Stimulated activated CD4-positive, alpha-beta T cell treated with anti-CD3 and anti-CD28 coated beads, Interleukin-12 subunit alpha, Interleukin-12 subunit beta, amount 100 ng/mL, for 24 hours (primary cell): ENCODE data around the gene MTUS2.

Experiments used
- DNase-seq, 2 experiments: peaks; one replicate each; pipeline ENCODE4 v3.0.0-alpha.2; 2020; ENCODE audit warnings: low read depth in 2 of 2

The MTUS2 gene

DNA sequence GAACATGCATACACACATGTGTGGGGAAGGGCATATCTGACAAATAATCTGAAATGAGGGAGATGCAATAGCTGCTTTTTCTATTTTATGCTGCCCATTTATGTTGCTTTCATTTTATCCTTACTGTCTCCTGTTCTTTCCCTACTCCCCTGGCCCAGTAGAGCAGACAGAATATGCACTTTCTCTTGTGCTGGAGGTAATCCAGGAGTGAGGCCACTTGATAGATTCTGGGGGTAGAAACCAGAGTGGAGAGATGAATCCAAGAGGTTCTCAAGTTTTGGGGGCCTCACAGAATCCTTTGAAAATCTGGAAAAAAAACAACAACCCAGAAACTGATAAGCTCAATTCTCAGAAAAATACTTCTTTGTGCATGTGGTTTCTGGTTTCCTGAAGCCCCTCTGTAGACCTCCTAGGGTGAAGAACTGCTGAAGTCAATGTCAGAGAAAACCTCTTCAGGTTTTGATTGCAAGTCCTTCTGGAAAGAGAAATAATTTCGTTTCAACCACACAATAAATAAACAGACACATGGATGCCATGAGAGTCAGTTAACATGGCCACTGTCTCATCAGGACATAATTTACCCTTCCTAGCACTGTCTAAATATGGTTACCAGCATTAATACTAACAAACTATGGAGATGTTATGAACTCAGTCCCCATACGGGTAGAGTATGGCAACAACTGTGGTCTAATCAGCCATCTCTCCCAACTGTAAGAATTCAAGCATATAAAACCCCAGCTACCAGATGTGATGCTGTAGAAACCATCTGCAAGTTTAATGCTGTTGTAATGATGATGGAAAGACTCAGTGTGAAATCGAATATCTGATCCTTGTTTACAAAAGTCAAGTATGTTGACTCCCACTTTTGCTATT is 419.8 kb downstream of the MTUS2 start:
- DNase-seq, result no peak

DNA sequence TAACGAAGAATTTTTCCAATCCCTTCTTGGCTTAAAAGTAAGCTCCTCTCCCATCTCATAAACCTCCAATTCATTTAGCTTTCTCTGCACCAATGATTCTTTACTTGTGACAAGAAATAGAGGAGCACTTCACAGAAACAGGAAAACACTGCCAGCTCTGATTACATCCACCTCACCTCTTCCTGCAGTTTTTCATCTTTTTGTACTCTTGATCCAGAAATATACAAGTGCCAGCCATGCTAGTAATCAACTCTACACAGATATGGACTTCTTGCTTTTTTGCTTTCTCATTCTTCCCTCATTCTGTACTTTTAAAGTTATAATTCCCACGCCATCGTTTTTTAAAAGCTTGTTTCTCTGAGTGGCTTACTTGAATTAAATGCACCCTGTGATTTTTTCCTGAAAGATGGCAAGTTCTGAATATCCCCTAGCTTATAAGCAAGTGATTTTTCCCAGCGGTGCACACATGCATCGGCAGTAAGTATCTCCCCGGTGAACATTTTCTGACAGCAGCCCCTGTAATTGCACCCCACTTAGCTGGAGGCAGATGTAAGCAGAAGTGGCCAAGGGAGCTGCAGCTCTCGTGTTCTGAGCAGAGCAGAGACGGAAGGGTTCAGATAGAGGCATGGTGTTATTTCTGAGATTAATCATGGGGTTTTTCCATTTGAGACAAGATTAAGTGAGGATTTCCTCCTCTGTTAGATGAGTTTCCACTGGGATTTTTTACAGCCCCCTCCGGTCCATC is 434.7 kb downstream of the MTUS2 start:
- no peak for DNase-seq

DNA sequence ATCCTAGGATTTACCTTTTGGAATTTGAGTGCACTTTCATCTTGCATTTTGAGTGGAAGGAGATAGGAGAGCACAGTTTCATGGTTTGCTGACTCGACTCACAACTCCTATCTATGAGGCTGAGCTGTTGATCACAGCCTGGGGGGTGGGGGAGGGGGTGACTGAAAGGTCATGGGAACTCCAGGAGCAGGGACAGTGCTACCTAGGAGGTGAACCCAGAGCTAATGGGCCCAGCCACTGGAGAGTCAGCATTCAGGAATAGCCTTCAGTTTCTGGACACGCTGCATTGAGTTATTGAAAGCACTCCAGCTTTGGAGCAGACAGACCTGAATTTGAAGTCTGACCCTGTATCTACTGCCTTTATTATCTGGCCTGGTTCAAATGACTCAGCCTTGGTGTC is 435.4 kb downstream of the MTUS2 start:
- DNase-seq, result no peak

DNA sequence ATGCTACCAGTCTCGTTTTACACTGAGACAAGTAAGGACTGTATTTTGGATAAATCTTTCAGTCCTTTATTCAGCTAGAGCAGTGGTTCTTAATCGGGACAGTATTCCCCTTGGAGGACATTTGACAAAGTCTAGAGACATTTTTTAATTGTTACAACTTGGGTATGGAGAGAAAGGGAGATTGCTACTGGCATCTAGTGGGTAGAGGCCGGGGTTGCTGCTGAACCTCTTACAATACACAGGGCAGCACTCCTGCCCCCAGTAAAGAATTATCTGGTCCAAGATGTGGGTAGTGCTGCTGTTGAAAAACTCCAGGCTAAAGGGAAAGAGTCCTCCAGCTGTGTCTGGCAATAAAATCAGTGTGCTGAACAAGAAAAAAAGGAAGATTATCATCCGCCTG is 440.5 kb downstream of the MTUS2 start:
- no peak for DNase-seq

DNA sequence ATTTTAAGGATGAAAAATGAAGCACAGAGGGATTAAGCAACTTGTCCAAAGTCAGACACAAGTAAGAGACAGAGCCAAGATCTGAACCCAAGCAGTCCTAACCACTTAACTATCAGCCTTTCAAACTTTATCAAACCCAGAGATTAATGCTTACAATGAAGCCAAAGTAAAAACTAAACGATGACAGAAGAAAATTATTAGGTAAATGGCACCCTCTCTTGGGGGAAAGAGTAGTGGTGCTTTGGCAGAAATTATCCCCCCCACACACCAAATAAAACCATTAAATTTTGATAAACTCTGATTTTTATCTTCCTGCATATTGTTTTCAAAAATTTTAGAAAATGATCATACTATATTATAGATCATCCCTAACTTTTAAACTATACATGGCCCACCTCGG is 446.1 kb downstream of the MTUS2 start:
- DNase-seq, result no peak

DNA sequence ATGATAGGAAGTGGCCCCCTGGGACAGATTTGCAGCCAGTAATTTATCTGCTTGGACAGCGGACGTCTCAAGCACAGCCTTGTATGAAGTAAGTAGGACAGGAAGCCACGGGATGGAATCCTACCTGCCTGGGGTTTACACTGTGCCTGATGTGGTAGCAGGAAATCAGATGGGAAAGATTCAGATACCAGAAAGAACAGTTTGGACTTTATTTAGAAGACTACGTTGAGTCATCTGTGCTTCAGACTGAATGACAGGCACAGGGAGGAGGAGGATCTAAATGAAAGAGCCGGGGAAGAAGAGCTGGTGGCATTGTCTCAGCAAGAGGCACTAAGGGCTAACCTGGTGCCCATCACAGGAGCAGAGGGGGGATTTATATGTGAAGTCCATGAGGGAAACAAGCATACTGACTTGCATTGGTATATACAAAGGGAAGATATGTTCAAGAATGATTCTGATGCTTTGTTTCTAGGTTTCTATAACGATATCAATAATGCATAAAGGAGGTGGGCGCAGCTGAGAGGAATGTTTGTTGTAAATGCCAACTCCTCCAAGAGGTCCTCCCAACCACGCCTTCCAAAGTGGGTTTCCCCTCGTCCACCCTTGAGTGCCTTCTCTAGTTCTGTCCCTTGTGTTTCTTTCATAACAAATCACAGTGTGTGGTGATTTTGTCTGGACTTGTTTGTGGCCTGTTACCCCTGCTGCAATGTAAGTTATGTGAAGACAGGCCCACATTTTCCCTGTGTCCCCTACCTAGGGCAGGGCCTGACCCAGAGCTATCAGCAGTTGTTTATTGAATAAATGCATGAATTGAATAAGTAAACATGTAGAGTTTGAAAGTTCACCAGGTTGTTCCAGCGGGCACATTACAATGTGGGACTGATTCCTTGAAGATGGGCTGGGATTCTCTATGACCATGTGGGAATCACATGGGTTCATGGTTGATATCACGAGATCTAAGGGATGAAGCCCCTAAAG is 446.9 kb downstream of the MTUS2 start:
- DNase-seq, result no peak

DNA sequence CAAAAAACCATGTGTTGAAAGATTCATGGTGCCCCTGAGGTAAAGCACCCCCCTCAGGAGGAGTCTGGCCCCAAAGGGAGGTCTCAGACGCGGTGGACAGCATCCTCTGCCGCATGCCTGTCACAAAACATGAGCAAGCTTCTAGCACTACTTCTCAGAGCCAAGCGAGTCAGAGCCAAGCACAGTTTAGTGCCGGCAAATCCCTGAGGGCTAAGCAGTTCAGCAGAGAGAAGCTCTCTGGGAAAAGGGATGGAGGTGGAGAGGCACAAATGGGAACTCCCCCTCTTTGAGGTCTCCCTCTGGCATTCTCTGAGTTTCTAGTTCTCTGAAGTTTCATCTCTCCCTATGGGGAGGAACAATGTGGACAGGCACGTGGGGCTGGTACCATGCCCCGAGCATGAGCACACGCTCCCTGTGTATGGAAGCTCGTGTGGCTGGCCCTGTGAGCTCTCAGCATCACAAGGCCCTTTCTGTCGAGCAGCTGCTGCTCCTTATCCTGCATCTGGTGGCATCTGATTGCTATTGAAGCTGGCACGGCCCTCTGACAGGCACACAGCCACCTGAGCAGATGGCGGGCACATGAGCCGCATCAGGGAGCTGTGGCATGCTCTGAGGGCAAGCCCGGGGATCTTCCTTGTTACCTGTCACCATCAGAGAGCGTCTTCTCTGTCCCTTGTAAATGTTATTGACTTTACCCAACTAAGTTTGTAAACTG is 450.3 kb downstream of the MTUS2 start:
- no peak for DNase-seq

DNA sequence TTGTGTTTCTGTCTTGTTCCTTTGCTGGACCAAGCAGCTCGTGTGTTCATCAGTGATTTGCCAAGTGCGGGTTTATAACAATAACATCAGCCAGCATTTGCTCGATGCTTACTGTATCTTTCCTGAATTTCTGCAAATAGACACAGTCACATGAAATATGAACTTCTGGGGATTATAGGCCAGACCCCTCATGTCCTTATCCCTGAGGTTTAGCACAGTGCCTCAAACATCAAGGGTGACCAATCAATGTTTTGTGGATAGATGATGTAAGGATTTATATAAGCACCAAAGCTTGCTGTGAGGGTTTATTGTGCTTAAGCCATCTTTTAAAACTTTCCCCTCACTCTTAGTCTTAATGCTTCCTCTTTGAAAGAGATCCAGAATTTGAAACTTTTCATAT is 451.5 kb downstream of the MTUS2 start:
- DNase-seq, result no peak

DNA sequence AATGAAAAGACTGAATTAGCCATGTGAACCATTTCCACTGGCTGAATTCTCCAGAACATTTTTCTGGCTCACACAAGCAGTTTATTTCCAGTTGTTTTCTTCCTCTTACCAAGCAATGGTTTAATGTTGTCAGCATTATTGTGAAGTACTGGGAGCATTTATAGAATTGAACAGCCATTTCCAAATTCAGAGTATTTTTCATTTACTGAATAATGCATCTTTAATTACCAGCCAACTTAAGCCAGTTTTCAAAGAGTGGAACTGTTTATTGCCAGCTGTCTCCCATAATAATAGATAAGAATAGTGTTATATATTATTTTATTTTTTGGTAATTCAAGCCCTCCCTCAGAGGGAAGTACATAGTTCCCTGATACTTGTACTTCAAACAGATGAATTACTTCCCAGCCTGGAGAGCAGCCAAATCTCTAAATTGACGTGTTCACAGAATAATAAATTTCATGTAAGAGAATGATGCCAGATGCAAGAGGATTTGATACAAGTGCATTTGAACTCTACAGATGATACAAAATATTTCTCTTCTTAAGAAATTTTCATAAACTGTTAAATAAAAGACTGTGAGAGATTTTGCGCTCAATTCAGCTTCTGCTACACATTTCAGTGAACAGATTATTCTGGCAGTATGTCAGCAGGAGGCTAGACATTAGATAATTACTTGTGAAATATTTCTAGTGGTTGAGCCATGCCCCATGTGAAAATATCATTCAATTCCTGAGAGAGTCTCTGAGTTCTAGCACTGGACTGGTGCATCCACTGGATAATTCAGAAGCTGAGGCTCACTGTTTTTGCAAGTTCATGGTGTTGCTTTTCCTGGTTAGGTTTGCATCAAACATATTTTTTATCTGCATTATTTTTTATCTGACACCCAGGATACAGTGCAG is 459.5 kb downstream of the MTUS2 start:
- DNase-seq, result no peak

DNA sequence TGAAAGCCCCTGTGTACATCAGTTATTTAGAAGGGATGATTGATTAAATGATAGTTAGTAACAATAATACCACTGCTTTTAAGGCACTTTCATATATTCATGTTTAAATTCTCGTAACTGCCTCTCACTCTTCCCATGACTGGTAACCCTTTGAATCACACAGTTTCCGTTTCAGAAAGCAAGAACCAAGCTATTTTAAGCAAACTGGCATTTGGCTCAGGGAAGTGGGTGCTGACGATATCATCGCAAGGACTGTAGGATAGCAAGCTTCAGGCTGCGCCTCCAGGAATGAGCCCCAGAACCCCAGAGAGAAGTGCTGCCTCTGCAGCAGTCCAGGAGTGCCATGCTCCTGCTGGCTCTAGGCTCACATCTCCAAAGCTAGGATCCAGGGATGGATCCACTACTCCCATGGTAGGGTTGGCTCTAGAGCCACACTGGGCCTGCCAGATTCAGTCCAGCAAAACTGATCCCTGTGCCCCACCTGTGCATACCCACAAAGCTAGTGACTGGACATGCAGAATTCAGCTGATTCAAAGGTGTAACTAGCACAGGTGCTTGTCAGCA is 461.9 kb downstream of the MTUS2 start:
- DNase-seq, result no peak

DNA sequence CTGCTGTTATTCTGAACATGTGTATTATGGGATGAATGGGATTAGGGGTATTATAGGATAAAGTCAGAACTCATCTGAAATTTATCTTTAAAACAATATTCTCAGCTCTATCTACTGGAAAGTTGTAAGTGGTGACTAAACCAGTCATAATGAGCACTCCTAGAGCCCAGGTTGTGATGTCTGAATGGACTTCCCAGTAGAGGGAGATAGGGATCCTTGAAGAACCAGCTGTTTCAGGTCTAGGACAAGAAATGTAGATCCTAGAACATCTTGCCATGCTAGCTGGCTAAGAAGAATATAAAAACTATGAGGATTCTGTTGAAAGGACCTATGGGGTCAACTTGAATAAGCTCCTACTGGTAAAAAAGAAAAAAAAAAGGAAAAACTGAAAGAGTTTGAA is 464.6 kb downstream of the MTUS2 start:
- DNase-seq, result no peak

DNA sequence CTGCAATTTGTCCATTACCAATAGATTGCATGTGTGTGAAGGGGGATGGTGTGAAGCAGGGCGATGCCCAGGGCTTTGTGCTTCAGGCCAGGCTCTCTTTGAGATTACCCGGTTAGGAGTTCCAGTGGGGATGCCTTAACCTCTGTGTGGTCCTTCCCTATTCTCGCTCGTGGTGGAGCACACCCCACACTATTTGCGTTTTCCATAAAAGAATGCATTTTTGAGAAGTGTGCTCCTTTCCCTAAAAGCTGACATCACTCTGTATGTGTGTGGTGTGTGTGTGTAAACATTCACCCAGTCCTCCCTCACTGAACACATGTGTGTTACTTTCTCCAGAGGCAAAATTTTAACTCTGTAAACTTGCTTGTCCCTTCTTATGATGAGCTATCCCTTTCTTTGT is 467.1 kb downstream of the MTUS2 start:
- DNase-seq, result no peak

DNA sequence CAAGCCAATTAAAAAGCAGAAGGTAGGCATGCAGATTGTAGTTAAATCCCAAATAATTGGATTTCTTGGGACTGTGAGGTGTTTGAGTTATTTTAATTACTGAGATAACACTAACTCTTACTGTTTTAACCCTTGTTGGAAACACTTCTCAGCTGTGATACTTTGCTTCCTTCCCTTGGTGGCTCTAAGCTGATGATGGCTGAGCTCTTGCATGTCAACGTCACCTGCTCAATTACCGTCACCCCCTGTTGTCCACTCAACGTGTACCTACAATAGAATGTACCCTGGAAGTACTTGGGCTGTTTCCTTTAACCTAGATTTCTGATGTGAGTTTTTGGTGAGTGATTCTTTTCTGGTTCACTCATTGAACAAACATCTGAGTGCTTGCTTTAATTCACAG is 471.9 kb downstream of the MTUS2 start:
- no peak for DNase-seq

DNA sequence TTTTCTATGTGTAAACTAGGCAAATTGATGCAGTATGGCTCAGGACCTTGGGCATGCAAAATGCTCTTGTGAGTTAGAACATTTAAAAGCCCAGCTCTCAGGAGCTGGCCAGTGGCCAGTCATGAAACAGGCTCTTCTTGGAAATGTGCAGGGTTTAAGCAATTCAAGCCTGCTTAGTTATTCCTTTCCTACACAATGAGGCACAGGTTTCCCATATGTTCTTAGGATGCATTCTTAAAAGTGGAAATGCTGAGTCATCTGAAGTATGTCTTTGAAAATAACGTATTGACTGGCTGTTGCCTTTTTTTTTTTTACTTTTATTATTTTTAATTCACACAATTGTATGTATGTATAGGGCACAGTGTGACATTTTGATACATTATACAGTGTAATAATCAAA is 474.7 kb downstream of the MTUS2 start:
- DNase-seq, result no peak

DNA sequence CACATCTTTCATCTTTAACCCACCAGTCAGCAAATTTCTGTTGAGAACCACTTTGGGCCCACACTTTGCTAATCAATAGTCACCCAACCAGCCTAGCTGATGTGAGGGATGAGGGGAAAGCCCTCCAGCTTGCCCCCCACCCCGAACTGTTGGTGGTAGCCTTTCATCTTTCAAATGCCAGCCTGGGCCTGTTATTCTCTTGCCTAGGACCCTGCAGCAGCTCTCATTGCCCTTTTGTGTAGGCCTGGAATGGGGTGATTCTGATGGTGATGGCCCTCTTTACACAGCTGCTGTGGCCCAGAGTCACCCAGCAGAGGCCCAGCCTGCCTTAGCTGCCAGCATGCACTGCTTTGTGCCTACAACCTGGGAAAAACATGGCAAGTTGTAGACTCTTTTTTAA is 480.9 kb downstream of the MTUS2 start:
- DNase-seq, result no peak

DNA sequence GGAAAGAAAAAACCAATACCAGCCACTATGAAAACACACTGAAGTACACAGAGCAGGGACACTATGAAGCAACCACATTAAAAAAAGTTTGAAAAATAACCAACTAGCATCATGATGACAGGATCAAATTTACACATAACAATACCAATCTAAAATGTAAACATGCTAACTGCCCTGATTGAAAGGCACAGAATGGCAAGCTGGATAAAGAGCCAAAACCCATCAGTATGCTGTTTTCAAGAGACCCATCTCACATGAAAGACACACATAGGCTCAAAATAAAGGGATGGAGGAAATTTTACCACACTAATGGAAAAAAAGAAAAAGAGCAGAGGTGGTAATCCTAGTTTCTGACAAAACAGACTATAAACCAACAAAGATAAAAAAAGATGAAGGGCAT is 484.0 kb downstream of the MTUS2 start:
- DNase-seq, result no peak

DNA sequence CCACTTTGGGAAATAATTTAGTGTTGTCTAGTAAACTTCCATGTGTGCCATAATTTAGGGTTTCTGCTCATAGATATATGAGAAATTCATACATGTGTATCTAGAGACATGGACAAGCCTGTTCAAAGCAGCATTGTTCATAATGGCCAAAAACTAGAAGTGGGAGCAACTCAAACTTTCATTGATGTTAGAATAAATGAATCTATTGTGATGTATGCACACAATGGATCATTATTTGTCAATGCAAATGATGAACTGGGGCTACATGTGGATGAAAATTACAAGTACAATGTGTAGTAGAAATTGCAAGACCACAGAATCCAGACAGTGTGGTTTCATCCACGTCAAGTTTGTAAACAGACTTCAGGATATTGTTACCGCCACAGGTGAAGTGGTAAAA is 490.7 kb downstream of the MTUS2 start:
- DNase-seq, result no peak

DNA sequence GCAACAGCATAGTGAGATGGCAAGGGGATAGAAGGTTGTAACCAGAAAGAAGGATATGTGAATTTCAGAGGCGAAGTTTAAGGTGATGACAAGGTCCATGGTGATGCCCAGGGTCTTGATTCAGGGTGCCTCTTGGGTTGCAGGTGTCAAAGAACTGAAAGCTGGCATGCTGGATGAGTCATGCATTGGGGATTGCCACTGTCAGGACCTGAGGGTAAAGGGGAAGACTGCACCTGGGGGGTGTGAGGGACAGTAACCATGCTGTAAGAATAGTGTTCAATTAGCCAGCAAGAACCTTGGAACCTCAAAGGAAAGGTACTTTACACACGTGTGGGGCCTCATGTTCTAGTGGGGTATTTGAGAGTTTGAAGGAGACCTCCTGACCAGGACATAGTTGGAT is 495.7 kb downstream of the MTUS2 start:
- DNase-seq, result no peak

DNA sequence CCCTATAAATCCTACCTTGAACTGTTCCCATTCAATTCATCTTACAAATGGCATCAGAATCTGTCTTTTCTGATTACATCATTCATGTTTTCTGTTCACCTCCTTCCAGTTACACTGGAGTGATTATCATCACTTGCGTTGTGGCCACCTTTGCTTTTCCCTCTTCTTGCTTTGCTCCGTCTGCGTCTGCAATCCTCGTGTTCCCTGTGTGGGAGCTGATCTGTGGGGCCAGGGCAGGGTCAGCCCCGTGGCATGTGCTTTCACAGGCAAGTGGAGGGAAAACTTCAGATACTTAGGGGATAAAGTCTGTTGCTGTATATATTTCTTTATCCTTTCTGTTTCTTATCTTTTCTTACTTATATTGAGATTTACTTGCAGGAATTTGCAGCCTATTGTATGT is 497.7 kb downstream of the MTUS2 start:
- DNase-seq, result no peak

DNA sequence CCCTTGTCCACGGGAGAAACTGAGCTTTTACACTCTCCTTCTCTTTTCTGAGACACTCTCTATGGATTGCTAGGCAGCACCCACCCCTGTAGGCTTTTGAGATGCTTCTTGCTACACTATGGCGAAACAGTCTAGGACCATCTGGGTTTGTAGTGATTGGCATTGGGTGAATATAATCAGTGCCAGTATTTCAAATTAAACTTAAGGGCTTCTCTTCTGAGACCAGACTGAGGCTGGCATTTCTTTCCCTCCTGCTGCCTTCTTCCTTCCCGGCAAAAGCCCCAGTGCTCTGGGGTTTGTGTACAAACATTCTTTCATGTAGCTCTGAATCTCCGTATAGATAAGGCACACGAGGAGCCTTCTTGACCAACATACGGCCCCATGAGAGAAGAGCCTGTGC is 498.6 kb downstream of the MTUS2 start:
- no peak for DNase-seq
